ENCODE measurements around the gene SEMA4C.
"Not testable (repeated sequence)": the region's sequence is repeated elsewhere in the genome, so short reads cannot be mapped to it uniquely, and the experiment has no call there.

The SEMA4C gene

DNA sequence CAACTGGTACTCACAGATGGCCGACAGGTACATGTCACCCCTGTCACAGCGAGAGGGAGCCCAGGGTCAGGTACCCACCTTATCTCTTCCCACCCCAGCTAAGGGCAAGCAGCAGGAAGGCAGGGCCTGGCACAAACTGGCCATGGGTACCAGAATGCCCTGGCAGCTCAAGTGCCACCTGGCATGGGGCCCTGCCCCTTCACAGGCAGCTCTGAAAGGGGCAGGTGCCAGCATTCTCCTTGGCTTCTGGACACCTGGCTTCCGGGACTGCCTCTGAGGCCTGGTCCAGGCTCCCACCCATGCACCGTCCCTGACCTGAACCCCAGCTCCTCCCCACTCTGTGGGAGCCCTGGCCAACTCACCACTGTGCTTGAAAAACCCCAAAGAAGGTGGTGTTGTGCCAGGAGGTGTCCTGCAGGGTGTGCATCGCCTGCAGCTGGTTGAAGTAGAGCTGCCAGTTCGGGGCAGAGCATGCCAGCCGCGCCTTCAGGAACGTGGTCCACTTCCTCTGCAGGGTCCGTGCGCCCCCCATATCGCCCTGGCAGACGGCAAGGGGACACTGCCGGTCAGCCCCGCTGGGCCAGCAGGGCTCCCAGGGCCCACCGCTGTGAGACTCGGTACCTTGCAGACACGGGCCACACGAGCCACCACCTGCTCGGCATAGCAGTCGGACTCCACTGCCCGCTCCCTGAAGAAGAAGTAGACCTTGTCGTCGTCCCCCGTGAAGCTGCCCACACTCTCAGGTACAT is 5.4 kb downstream of the SEMA4C start:
- DNase-seq = no peak

- no peak for DNase-seq
These were observed 6.1 kb downstream of the SEMA4C start for GRCh38 chr2:96863575-96864342.

DNA sequence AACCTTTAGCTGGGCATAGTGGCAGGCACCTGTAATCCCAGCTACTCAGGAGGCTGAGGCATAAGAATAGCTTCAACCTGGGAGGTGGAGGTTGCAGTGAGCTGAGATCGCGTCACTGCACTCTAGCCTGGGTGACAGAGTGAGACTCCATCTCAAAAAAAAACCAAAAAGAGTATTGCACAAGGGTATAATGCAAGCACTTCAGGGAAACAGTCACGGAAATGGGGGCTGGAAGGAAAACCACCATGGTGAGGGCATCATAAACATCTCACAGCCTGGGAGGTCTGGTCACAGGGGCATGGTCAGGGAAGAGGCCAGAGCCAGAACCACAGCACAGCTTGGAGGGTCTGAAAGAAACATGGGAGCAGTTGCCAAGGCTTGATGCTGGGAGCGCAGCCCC is 6.8 kb downstream of the SEMA4C start:
- DNase-seq = not testable (repeated sequence)

DNA sequence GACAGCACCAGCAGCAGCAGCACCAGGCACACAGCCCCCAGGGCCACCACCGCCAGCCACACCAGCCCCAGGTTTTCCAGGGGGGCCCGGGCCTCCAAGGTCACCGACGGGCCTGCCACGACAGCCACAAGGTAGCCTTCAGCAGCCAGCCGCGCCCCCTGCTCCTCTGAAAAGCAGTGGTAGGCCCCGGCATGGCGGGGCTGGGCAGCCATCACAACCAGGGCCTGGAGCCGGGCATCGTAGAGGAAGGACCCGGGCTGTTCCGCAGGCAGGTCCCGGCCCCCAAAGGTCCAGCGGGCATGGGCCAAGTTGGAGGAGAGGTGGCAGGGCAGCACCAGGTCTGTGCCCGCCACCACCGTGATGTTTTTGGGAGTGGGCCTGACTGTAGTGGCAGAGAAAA is 8.8 kb downstream of the SEMA4C start:
- no peak for DNase-seq

DNA sequence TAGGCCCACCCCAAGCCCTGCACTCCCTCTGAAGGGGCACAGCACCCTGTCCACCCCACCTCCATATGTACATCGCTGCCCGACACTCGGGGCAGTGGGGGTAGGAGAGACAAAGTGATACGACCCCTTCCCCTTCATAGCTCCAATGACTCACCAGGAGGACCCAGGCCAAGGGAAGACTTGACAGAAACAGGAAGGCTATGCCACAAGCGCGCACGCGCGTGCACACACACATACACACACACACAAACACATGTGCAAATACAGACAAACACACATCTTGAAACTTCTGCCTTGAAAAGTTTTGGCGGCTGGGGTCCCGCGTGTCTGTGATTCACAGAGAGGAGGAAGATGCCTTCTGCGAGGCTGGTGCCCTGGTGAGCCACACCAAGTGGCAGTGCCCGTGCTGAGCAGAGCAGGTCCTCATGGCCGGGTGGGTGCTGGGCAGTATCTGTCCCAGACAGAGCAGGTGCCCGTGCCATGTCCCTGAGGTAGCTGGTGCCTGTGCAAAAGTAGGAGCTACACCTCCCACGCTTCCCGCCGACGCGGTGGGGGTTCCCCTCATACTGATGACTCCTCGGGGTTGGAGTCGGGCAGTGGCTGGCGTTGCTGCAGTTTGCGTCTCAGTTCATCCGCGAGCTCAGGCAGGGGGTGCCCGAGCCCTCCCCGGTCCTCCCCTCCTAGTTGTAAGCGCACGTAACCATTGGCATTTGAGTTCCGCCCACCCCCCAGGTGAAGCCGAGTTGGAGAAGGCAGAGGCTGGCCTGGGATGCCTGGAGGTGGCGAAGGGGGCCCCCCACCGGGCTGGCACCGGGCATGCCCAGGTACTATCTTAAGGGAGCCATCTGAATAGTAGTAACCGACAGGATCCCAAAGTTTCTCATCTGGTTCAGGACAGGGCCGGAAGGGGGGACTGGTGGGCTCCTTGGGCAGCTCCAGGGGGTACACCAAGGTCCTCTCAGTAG is 9.5 kb downstream of the SEMA4C start:
- no peak for DNase-seq

- DNase-seq = no peak
These were observed 10.2 kb downstream of the SEMA4C start for GRCh38 chr2:96859681-96860064.

- no peak for DNase-seq
These were observed 10.7 kb downstream of the SEMA4C start for GRCh38 chr2:96859099-96859649.

DNA sequence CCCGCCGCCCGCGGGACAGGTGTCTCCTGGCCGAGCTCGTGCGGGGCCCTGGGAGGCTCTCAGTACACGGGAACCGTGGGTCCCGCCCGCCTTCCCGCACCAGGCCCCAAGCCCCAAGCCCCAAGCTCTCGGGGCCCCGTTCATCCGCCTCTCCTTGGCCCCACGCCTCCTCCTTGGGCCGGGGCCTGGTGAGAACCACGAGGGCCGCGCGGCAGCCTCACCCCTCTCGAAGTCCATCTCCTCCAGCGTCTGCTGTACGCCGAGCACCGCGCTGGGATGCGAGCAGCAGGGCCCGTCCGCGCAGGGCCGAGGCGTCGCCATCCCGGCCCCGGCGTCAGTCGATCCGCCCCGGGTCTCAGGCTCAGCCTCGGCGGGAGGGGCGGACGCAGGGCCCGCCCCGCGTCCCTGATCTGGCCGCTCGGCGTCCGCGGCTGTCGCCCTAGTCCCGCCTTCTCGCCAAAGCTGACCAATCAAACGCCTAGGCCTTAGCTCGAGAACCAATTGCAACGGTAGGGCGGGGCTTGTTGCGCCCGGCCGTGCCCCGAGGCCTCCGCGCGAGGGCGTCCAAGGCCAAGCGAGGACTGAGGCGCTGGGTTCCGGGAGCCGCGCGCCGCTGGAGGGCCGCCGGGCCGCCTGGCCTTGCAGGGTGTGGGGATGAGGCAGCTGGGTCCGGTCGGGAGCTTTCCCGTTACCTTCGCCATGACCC is 12.1 kb downstream of the SEMA4C start, which contains the start of gene ANKRD39:
Gene ANKRD39, minus strand, starts transcription at position 350 of the 706 bp plus-strand sequence. Its CDS starts 29 bp downstream, at position 321.
- peak; percentile 92 to 97 for DNase-seq

GRCh38 chr2:96856776-96857666 is 12.9 kb downstream of the SEMA4C start:
- peak in 1 of 2 experiments; percentile 13 for DNase-seq

DNA sequence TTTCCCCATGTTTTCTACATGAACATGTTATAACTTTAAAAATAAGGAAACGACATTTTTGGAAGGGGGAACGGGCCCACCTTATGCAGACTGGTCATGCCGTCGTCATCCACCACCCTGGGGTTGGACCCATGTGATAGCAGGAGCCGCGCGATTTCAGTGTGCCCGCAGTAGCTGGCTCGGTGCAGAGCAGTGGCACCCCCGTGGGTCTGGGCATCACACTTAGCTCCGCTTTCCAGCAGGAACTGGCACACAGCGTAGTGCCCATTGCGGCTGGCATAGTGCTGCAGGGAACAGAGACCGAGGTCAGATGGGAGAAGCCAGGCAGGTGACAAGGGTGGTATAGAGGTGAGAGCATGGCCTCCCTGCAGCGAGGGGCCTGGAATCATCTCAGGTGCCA is 16.6 kb downstream of the SEMA4C start:
- no peak for DNase-seq

DNA sequence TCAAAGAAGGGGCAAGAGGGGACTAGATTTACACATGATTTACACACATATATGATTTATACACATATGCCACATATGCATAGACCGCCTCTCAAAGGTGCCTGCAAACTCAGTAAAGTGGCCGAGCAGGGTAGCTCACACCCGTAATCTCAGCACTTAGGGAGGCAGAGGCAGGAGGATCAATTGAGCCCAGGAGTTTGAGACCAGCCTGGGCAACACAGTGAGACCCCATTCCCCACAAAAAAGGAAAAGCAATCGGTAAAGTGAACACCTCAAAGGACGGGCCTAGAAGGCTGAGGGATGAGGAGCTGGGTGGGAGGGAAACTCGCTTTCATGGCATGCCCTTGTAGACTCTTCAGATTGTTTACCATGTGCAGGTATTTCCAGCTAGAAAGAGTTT is 17.2 kb downstream of the SEMA4C start:
- no peak for DNase-seq

DNA sequence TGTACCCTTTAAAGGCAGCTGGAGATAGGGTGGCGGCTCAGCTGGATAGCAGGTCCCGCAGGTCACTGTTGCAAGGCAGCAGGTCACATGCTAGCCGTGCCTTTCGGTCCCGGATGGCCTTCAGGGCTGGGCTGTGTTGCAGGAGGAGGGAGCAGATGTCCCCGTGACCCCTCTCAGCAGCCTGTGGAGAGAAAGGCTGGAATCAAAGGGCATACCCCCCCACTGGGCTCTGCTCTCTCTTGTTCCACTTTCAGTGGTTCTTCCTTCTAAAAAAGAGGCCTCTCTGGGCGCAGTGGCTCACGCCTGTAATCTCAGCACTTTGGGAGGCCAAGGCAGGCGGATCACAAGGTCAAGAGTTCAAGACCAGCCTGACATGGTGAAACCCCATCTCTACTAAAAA is 21.6 kb downstream of the SEMA4C start:
- no peak for DNase-seq

DNA sequence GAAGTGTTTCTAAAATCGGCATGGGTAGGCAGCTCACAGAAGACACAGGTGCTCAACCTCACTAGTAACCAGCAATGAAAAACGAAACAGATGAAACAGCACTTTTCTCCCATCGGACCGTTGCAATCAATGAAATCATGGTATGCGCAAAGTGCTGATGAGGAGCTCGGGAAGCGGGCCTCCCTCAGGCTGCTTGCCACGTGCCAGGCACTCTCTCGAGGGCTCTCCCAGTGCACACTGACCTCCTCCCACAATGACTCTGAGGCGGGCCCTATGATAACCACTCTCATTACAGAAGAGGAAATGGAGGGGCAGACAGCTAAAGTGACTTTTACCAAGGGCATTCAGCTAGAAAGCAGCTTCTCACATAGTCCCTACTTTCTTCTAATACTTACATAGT is 22.3 kb downstream of the SEMA4C start:
- DNase-seq = no peak

DNA sequence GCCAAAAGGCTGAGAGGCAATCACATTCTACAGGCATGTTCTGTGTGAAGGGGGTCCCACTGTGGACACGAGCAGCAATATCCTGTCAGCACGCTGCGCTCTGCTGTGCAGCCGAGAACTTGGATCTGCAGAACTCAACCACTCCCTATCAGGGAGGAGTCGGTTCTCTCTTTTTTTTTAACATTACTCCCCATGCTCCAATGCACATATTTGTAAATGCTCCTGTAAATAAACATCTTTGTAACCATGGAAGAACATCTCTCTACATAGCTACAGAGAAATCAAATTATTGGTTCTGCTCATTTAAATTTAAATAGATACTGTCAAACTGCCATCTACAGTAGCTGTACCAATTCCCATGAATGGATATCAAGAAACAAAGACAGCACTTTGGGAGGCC is 23.1 kb downstream of the SEMA4C start:
- DNase-seq = no peak

DNA sequence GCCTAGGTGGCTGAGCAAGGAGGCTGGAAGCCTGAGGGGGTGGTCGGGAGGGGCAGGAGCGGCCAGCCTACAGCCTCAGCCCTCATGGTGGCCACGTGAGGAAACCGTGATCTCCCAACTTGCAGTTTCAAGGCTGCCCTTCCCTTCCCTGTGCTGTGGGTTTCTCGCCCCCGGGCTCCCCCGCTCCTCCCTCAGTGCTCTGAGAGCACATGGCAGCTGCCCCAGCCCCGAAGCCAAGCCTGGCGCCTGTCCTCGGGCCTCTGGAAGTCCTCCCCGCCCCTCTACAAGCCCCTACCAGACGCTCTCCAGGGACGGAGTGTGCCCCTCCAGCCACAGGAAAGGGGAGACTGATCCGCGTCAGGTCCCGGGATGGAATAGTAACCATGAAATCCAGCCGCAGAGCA is 25.5 kb downstream of the SEMA4C start:
- DNase-seq = no peak

DNA sequence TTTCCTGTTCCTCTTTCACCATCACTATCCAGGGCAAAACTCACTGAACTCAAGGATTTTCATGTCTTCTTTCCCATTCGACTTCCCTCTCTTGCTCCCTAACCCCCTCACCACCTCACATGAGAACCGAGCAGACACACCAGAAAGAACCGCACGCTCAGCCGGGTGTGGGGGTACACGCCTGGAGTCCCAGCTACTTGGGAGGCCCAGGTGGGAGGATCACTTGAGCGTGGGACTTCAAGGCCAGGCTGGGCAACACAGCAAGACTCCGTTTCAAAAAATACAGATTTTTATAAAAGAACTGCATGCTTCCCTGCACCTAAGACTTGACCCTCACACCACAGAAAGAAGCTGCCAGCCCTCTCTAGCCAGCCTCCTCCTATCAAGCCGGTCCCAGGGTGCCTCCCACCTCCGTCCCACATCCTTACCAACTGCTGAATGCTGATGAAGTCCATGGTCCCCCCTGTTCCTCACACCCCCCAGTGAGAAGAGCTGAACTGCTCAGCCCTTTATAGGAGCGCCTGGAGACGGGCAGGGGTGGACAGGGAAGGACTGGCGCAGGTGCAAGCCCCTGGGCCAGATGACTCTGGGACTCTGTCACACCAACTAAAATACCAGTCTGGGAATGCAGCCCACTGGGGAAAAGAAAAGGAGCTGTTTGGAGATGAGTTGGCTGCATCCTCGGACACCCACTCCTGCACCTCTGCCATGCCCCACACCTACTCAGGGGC is 26.2 kb downstream of the SEMA4C start, which contains the start of gene ANKRD23:
Gene ANKRD23, minus strand, starts transcription at position 484 of the 731 bp plus-strand sequence. Its CDS starts 29 bp downstream, at position 455.
- no peak for DNase-seq

DNA sequence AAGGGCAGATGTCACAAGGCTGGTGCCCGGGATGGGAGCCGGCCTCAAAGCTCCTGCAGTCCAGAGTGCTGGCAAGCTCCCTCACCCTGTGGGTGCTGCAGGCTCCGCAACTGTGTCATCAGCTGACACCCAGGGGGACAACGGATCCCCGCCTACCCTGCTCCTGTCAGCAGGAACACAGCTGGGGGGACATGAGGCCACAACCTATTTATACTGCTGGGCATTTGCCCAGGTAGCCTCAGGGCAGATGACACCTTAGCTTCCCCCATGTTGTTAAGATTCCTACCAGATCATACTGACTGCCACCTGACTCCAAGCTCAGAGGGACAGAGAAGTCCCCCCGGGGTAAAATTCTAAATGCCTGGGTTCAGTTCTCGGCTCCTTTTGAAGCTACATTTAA is 27.3 kb downstream of the SEMA4C start:
- no peak for DNase-seq

DNA sequence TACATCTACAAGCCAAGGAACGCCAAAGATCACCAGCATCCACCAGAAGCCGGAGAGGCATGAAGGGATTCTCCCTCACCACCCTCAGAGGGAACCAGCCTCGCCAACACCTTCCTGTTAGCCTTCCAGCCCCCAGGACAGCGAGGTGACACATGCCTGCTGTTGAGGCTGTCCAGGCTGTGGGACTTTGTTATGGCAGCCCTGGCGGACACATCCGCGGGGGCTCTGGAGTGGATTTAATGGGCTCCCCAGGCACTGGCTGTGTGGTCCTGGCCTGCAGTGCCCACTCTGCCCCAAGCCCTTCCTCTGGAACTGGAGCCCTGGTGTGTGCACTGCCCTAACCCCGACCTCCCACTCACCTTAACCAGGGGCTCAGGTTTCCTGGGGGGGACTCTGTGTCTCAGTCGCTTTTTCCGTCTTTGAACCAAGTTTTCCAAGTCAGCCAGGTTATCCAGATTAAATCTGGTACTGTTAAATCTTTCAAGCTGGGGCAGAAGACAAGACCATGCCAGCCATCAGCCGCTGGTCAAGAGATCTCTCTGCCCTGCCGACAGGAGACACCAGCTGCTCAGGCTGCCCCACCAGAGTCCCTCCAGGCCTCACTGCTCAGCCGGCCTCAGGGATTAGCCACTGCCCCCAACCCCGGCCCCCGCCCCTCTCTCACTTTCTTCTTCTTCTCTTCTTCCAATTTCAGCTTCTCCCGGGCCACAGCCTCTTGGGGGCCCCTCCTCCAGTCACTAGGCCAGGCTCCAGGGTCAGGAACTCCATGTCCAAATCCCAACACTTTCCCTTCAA is 28.0 kb downstream of the SEMA4C start:
- no peak for DNase-seq

All from SW 1271 (cell line).